Measurements from ENCODE around the gene TRERF1. TPM values are rescaled to one million over a fixed set of nuclear protein-coding genes. Genes with fewer than 3 reads are reported as not detected.

The TRERF1 gene
- total RNA-seq, 1 donor from 2014 or later = 7.9 TPM

- H3K4me3 Mint-ChIP-seq (ENCODE audit: low read depth) = no peak overlapping the region
- H3K36me3 Mint-ChIP-seq (ENCODE audit: insufficient read depth) = no peaks in the 10 kb centered on the region
- H3K27me3 Mint-ChIP-seq = no peaks in the 10 kb centered on the region
Measured at GRCh38 chr6:42275376-42276033, 176.2 kb downstream of the TRERF1 start.

GRCh38 chr6:42274898-42275297 is 176.8 kb downstream of the TRERF1 start:
- no peak for TF ChIP-seq CTCF (IDR thresholded peaks at IDR 0.05; ENCODE audit: unreplicated experiment)
- Mint-ChIP-seq H3K36me3 (ENCODE audit: insufficient read depth) (no peaks in the 10 kb centered on the region), H3K27me3 (no peaks in the 10 kb centered on the region), H3K4me3 (ENCODE audit: low read depth) (no peak overlapping the region), H3K27ac (no peak overlapping the region), H3K4me1 (ENCODE audit: low read depth) (peaks cover 21% of the 10 kb centered on the region), H3K9me3 (ENCODE audit: low read depth) (no peaks in the 10 kb centered on the region)
- no peak for DNase-seq (ENCODE audit: low spot score, unreplicated experiment)

More at GRCh38 chr6:42275376-42276033, 176.2 kb downstream of the TRERF1 start:
- H3K4me1 Mint-ChIP-seq (ENCODE audit: low read depth) = peaks cover 22% of the 10 kb centered on the region
- DNase-seq (ENCODE audit: low spot score, unreplicated experiment) = no peak
- no peaks in the 10 kb centered on the region for H3K9me3 Mint-ChIP-seq (ENCODE audit: low read depth)
- H3K27ac Mint-ChIP-seq = no peak overlapping the region
- no peak for TF ChIP-seq CTCF (IDR thresholded peaks at IDR 0.05; ENCODE audit: unreplicated experiment)

GRCh38 chr6:42271834-42272805 is 179.6 kb downstream of the TRERF1 start:
- no peak for TF ChIP-seq CTCF (IDR thresholded peaks at IDR 0.05; ENCODE audit: unreplicated experiment)
- Mint-ChIP-seq H3K4me3 (ENCODE audit: low read depth) (no peak overlapping the region), H3K27ac (no peak overlapping the region), H3K27me3 (no peaks in the 10 kb centered on the region), H3K9me3 (ENCODE audit: low read depth) (no peaks in the 10 kb centered on the region), H3K4me1 (ENCODE audit: low read depth) (peaks cover 12% of the 10 kb centered on the region), H3K36me3 (ENCODE audit: insufficient read depth) (peaks cover 2% of the 10 kb centered on the region)
- DNase-seq (ENCODE audit: low spot score, unreplicated experiment) = no peak

GRCh38 chr6:42269974-42270510 is 181.7 kb downstream of the TRERF1 start:
- Mint-ChIP-seq H3K27ac (no peak overlapping the region), H3K36me3 (ENCODE audit: insufficient read depth) (peaks cover 2% of the 10 kb centered on the region), H3K9me3 (ENCODE audit: low read depth) (no peaks in the 10 kb centered on the region), H3K4me1 (ENCODE audit: low read depth) (peaks cover 7% of the 10 kb centered on the region), H3K4me3 (ENCODE audit: low read depth) (no peak overlapping the region), H3K27me3 (no peaks in the 10 kb centered on the region)
- no peak for TF ChIP-seq CTCF (IDR thresholded peaks at IDR 0.05; ENCODE audit: unreplicated experiment)
- no peak for DNase-seq (ENCODE audit: low spot score, unreplicated experiment)

GRCh38 chr6:42269553-42269952 is 182.2 kb downstream of the TRERF1 start:
- H3K4me1 Mint-ChIP-seq (ENCODE audit: low read depth) = peaks cover 7% of the 10 kb centered on the region
- H3K27ac Mint-ChIP-seq = no peak overlapping the region
- peaks cover 2% of the 10 kb centered on the region for H3K36me3 Mint-ChIP-seq (ENCODE audit: insufficient read depth)
- DNase-seq (ENCODE audit: low spot score, unreplicated experiment) = no peak
- H3K9me3 Mint-ChIP-seq (ENCODE audit: low read depth) = no peaks in the 10 kb centered on the region
- no peak for TF ChIP-seq CTCF (IDR thresholded peaks at IDR 0.05; ENCODE audit: unreplicated experiment)
- H3K27me3 Mint-ChIP-seq = no peaks in the 10 kb centered on the region
- no peak overlapping the region for H3K4me3 Mint-ChIP-seq (ENCODE audit: low read depth)
